Endothelial cell of umbilical vein (primary cell): ENCODE results near the gene CDC42BPB. TPM values are rescaled to one million over a fixed set of nuclear protein-coding genes. Genes with fewer than 3 reads are reported as not detected.

Source experiments
- BruUV-seq: library from RNA; stranded (reverse); fragments of 400-500 nt; replicated peaks from 2 replicates; lab custom pipeline; 2021; lab: Mats Ljungman, UMichigan
- CTCF ChIA-PET: fragments of 300-600, 350-600 bp; sonication (Branson Sonifier 250); formaldehyde crosslinking; loops from one replicate; lab custom pipeline; 2021; ENCODE audit warnings: antibody characterized with exemption, inconsistent platforms; lab: Charles Lee
- POLR2A ChIA-PET: fragments of 300-600, 350-600 bp; sonication (Branson Sonifier 250); formaldehyde crosslinking; loops from one replicate; lab custom pipeline; 2021; ENCODE audit warnings: antibody characterized with exemption, inconsistent platforms; lab: Charles Lee
- DNase-seq: peaks from one replicate; pipeline ENCODE4 v3.0.0-alpha.2; 2011; ENCODE audit warnings: low read depth, low spot score
- FAIRE-seq: peaks from 2 replicates; lab custom pipeline; 2011; peaks lifted over from hg19 to GRCh38; lab: Jason Lieb, UNC
- H2AFZ ChIP-seq: 2 replicates; pipeline ENCODE4 v1.6.0; 2012; ENCODE audit warnings: low read depth, low read length, control low read depth, inconsistent platforms
- H3K27ac ChIP-seq: 2 replicates; pipeline ENCODE4 v1.5.1; 2011; ENCODE audit warnings: low read depth, mild to moderate bottlenecking, control low read depth, low read length, moderate library complexity; ENCODE audit not compliant: insufficient read depth
- H3K27me3 ChIP-seq, 2 experiments: 2 replicates each; pipeline versions ENCODE4 v1.6.0 to v1.6.1; 2011; ENCODE audit warnings: low read length in 2 of 2, mixed read lengths in 1 of 2; ENCODE audit not compliant: control insufficient read depth in 2 of 2, insufficient read depth in 2 of 2
- H3K36me3 ChIP-seq, 2 experiments: 2 replicates in 1 of 2; 3 replicates in 1 of 2; pipeline ENCODE4 v1.5.1; 2011; ENCODE audit warnings: low read length in 2 of 2, mild to moderate bottlenecking in 1 of 2, moderate library complexity in 1 of 2; ENCODE audit not compliant: control insufficient read depth in 2 of 2, insufficient read depth in 2 of 2; ENCODE audit errors: extremely low read depth in 1 of 2
- H3K4me1 ChIP-seq: 3 replicates; pipeline ENCODE4 v1.5.1; 2011; ENCODE audit warnings: mild to moderate bottlenecking, low read length; ENCODE audit not compliant: control insufficient read depth, insufficient read depth; ENCODE audit errors: extremely low read depth
- H3K4me2 ChIP-seq: 2 replicates; pipeline ENCODE4 v1.6.1; 2011; ENCODE audit warnings: low read length, control low read depth, mixed read lengths; ENCODE audit not compliant: insufficient read depth
- H3K4me3 ChIP-seq, 3 experiments: fragments of 200-600 bp in 1 of 3; sonication (generic), shearing (Covaris generic) in 1 of 3; replicated peaks in 1 of 3; 2 replicates each; pipeline ENCODE4 v1.5.1; 2011 to 2016; ENCODE audit warnings: control low read depth in 3 of 3, low read length in 3 of 3, mild to moderate bottlenecking in 2 of 3, inconsistent platforms in 1 of 3, low read depth in 1 of 3, moderate library complexity in 1 of 3; ENCODE audit not compliant: insufficient read depth in 1 of 3
- H3K79me2 ChIP-seq: 2 replicates; pipeline ENCODE4 v1.6.0; 2012; ENCODE audit warnings: low read length, inconsistent platforms; ENCODE audit not compliant: control insufficient read depth, insufficient read depth
- H3K9ac ChIP-seq: replicated peaks from 2 replicates; pipeline ENCODE3; 2011; ENCODE audit warnings: low read length, control low read depth; ENCODE audit not compliant: insufficient read depth; ENCODE audit errors: extremely low read depth
- H3K9me1 ChIP-seq: replicated peaks from 3 replicates; pipeline ENCODE4 v1.6.0; 2011; ENCODE audit warnings: mild to moderate bottlenecking, low read length; ENCODE audit not compliant: control insufficient read depth, insufficient read depth; ENCODE audit errors: extremely low read depth
- H3K9me3 ChIP-seq: replicated peaks from 2 replicates; pipeline ENCODE4 v1.5.1; 2012; ENCODE audit warnings: low read length, inconsistent platforms; ENCODE audit not compliant: control insufficient read depth, insufficient read depth
- H4K20me1 ChIP-seq: replicated peaks from 2 replicates; pipeline ENCODE3; 2011; ENCODE audit warnings: mild to moderate bottlenecking, low read length; ENCODE audit not compliant: control insufficient read depth, insufficient read depth; ENCODE audit errors: extremely low read depth
- EZH2 ChIP-seq: IDR thresholded peaks from 2 replicates; pipeline ENCODE4 v1.6.1; 2012; ENCODE audit warnings: borderline replicate concordance, low read depth, mild to moderate bottlenecking, moderate library complexity, low read length, inconsistent platforms; ENCODE audit not compliant: severe bottlenecking
- FOS ChIP-seq: IDR thresholded peaks from 2 replicates; pipeline ENCODE4 v1.6.1; 2011; ENCODE audit warnings: mild to moderate bottlenecking, low read length, moderate library complexity, borderline replicate concordance; ENCODE audit not compliant: insufficient read depth
- GATA2 ChIP-seq: IDR thresholded peaks from 2 replicates; pipeline ENCODE4 v1.7.0; 2011; ENCODE audit warnings: low read depth, mild to moderate bottlenecking, moderate library complexity, mixed read lengths, low read length; ENCODE audit not compliant: insufficient read length, insufficient read depth
- JUN ChIP-seq: IDR thresholded peaks from 2 replicates; pipeline ENCODE4 v1.6.1; 2011; ENCODE audit warnings: borderline replicate concordance, low read depth; ENCODE audit not compliant: insufficient read length, insufficient read depth
- MYC ChIP-seq: IDR thresholded peaks from one replicate; pipeline ENCODE4 v1.6.1; 2011; ENCODE audit warnings: mild to moderate bottlenecking, low read depth, low read length
- POLR2A ChIP-seq: IDR thresholded peaks from 2 replicates; pipeline ENCODE4 v1.6.1; 2012; ENCODE audit warnings: low read depth, mild to moderate bottlenecking, control low read depth, low read length
- POLR2AphosphoS5 ChIP-seq: IDR thresholded peaks from 2 replicates; pipeline ENCODE4 v1.6.1; 2012; ENCODE audit warnings: low read depth, mild to moderate bottlenecking, control low read depth, low read length, moderate library complexity; ENCODE audit not compliant: insufficient read depth
- dilution Hi-C: fragments of 300-500 bp; cut with MboI; formaldehyde crosslinking; loops from one replicate; pipeline ENCODE4 v1.15.0; 2019; ENCODE audit warnings: low sequenced_read_pairs; ENCODE audit not compliant: extremely low pct_ligation_motif_present
- intact Hi-C: fragments of 100-400 bp; cut with micrococcal nuclease; formaldehyde crosslinking; loops from one replicate; pipeline ENCODE4 v1.10.0; 2022
- polyA plus RNA-seq, 4 experiments: library from polyadenylated mRNA; depleted of rRNA in 3 of 4; stranded (reverse) in 3 of 4; unstranded in 1 of 4; fragments of >200 nt; gene quantifications; 2 replicates each; pipeline versions ENCODE4 v1.2.1 to v1.2.3, GENCODE V29; 2011 to 2012; ENCODE audit warnings: missing spikeins in 1 of 4
- total RNA-seq: library from RNA; stranded (reverse); gene quantifications from 2 replicates; pipeline ENCODE4 v1.2.3, GENCODE V29; 2021
- TF ChIP-seq, protein P1 (sequence below): IDR thresholded peaks from 2 replicates; pipeline ENCODE4 v1.6.1; 2011; ENCODE audit not compliant: insufficient read depth, insufficient read length
- TF ChIP-seq, protein P2 (sequence below), 2 donors: IDR thresholded peaks; 1 replicate in 1 of 2; 2 replicates in 1 of 2; pipeline ENCODE4 v1.5.1; 2011; ENCODE audit warnings: low read length in 2 of 2, mild to moderate bottlenecking in 2 of 2, moderate library complexity in 2 of 2, control low read depth in 1 of 2, inconsistent platforms in 1 of 2, low read depth in 1 of 2; ENCODE audit not compliant: insufficient read depth in 1 of 2; ENCODE audit errors: extremely low read depth in 1 of 2

The CDC42BPB gene
- total and polyA plus RNA-seq, 2 donors (not counting 3 experiments of a cell fraction or from before 2014, with no cell fraction given), result 82.6 to 131 TPM

DNA sequence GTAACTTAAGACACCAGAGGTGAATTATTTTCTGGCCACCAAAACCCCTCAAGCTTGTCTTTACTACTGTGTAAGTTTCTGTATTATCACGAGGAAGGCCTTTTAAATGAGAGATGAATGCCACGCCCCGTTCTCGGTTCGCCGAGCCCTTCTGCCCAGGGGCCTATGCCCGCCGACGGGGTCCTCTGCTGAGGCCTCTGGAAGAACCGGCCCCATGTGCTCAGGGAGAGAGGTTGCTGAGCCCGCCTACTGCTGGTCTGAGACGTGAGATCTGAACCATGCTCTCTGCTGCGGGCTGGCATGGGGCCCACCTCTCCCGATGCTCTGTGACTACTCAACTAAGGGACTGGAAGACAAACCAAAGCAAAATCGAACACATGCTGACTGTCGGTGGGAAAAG, 113.9 kb downstream of the CDC42BPB start:
- no peak for DNase-seq
- Histone ChIP-seq H3K9ac (no peak overlapping the region), H4K20me1 (no peaks in the 10 kb centered on the region), H3K79me2 (no peaks in the 10 kb centered on the region), H3K27me3 (no peaks in the 10 kb centered on the region), H3K4me2 (no peak overlapping the region), H3K27ac (no peak overlapping the region), H3K9me1 (no peaks in the 10 kb centered on the region), H2AFZ (no peak overlapping the region), H3K36me3 (peaks cover 25 to 77% of the 10 kb centered on the region in 2 experiments), H3K4me1 (no peaks in the 10 kb centered on the region), H3K9me3 (no peaks in the 10 kb centered on the region), H3K4me3 (no peak overlapping the region)
- dilution Hi-C loops, result no loop called here
- ChIA-PET CTCF (no interaction called here), POLR2A (no interaction called here)
- no peak for TF ChIP-seq POLR2A
- TF ChIP-seq, protein P1, sequence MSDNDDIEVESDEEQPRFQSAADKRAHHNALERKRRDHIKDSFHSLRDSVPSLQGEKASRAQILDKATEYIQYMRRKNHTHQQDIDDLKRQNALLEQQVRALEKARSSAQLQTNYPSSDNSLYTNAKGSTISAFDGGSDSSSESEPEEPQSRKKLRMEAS, result no peak
- TF ChIP-seq, protein P2, sequence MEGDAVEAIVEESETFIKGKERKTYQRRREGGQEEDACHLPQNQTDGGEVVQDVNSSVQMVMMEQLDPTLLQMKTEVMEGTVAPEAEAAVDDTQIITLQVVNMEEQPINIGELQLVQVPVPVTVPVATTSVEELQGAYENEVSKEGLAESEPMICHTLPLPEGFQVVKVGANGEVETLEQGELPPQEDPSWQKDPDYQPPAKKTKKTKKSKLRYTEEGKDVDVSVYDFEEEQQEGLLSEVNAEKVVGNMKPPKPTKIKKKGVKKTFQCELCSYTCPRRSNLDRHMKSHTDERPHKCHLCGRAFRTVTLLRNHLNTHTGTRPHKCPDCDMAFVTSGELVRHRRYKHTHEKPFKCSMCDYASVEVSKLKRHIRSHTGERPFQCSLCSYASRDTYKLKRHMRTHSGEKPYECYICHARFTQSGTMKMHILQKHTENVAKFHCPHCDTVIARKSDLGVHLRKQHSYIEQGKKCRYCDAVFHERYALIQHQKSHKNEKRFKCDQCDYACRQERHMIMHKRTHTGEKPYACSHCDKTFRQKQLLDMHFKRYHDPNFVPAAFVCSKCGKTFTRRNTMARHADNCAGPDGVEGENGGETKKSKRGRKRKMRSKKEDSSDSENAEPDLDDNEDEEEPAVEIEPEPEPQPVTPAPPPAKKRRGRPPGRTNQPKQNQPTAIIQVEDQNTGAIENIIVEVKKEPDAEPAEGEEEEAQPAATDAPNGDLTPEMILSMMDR (IDR thresholded peaks at IDR 0.05; ENCODE audit: extremely low read depth in 1 of 2, insufficient read depth in 1 of 2, low read depth in 1 of 2, low read length in 2 of 2), result no peak
- TF ChIP-seq JUN, result no peak
- no peak for TF ChIP-seq GATA2
- no peak for TF ChIP-seq MYC
- no peak for TF ChIP-seq POLR2AphosphoS5
- TF ChIP-seq EZH2, result no peak
- no peak for TF ChIP-seq FOS
- FAIRE-seq, result no peak
- no TSS peak for BruUV-seq
- intact Hi-C loops, result no loop called here
